Thymus (tissue), 11 donors: ENCODE measurements around the gene LLGL1. TPM values are rescaled to one million over a fixed set of nuclear protein-coding genes. Genes with fewer than 3 reads are reported as not detected.

ENCODE experiments used
- DNase-seq, 9 donors: peaks; one replicate each; pipeline ENCODE4 v3.0.0-alpha.2; 2013; ENCODE audit warnings: low spot score in 9 of 9, low read depth in 6 of 9, missing footprints in 1 of 9
- H3K27ac ChIP-seq, 2 donors: one replicate each; pipeline ENCODE4 v1.5.1; 2013; ENCODE audit warnings: control low read depth in 1 of 2, low read depth in 1 of 2, low read length in 1 of 2, mild to moderate bottlenecking in 1 of 2, moderate library complexity in 1 of 2
- H3K27me3 ChIP-seq, 2 donors: one replicate each; pipeline ENCODE4 v1.5.1; 2013; ENCODE audit warnings: low read length in 1 of 2; ENCODE audit not compliant: control insufficient read depth in 2 of 2, insufficient read depth in 1 of 2
- H3K36me3 ChIP-seq, 2 donors: one replicate each; pipeline ENCODE4 v1.5.1; 2013; ENCODE audit warnings: low read length in 1 of 2, mild to moderate bottlenecking in 1 of 2, moderate library complexity in 1 of 2; ENCODE audit not compliant: control insufficient read depth in 2 of 2, insufficient read depth in 2 of 2
- H3K4me1 ChIP-seq, 2 donors: one replicate each; pipeline ENCODE4 v1.5.1; 2013; ENCODE audit warnings: low read length in 2 of 2; ENCODE audit not compliant: control insufficient read depth in 2 of 2, insufficient read depth in 2 of 2
- H3K4me3 ChIP-seq, 2 donors: one replicate each; pipeline ENCODE4 v1.5.1; 2013; ENCODE audit warnings: low read length in 2 of 2, control low read depth in 1 of 2, mild to moderate bottlenecking in 1 of 2
- H3K9me3 ChIP-seq, 2 donors: one replicate each; pipeline ENCODE4 v1.5.1; 2013; ENCODE audit warnings: low read length in 1 of 2, mild to moderate bottlenecking in 1 of 2; ENCODE audit not compliant: control insufficient read depth in 2 of 2, insufficient read depth in 1 of 2
- WGBS: extraction: QIAGEN DNeasy Blood & Tissue Kit; methylation state at CpG from one replicate; pipeline ENCODE4 v1.1.7; 2013; 5-methylcytosine and 5-hydroxymethylcytosine counted together
- polyA plus RNA-seq: library from polyadenylated mRNA; stranded (reverse); fragments of 200-250 nt; gene quantifications from one replicate; pipeline ENCODE4 v1.2.3, GENCODE V29; 2013
- total RNA-seq: library from RNA; stranded (reverse); fragments of 120-200 nt; gene quantifications from one replicate; pipeline ENCODE4 v1.2.4, GENCODE V29; 2013
- donor health status: healthy.

LLGL1 gene
- total and polyA plus RNA-seq, 2 donors: 8.0 to 8.3 TPM

GRCh38 chr17:18187821-18188761, 37.3 kb upstream of the LLGL1 start:
- DNase-seq: no peak
- H3K9me3 ChIP-seq: peaks cover 0 to 2% of the 10 kb centered on the region in 2 donors
- no peak overlapping the region for H3K4me3 ChIP-seq
- no peak overlapping the region for H3K27ac ChIP-seq
- WGBS: 89% methylated on average over 9 of the region's 9 CpGs
- peaks cover 46 to 48% of the 10 kb centered on the region in 2 donors for H3K4me1 ChIP-seq
- no peaks in the 10 kb centered on the region for H3K27me3 ChIP-seq
- H3K36me3 ChIP-seq: peaks cover 44 to 55% of the 10 kb centered on the region in 2 donors

- Histone ChIP-seq H3K27me3 (no peaks in the 10 kb centered on the region), H3K4me3 (no peak overlapping the region), H3K27ac (no peak overlapping the region), H3K4me1 (peaks cover 39 to 41% of the 10 kb centered on the region in 2 donors), H3K9me3 (no peaks in the 10 kb centered on the region), H3K36me3 (peaks cover 64 to 77% of the 10 kb centered on the region in 2 donors)
- 83% methylated on average over 3 of the region's 3 CpGs for WGBS
- DNase-seq: no peak
Observed at GRCh38 chr17:18190628-18191235, 34.7 kb upstream of the LLGL1 start.

- no peak for DNase-seq
- peaks cover 68 to 82% of the 10 kb centered on the region in 2 donors for H3K36me3 ChIP-seq
Observed at GRCh38 chr17:18191236-18191667, 34.2 kb upstream of the LLGL1 start.

GRCh38 chr17:18191967-18192366, 33.5 kb upstream of the LLGL1 start:
- Histone ChIP-seq H3K4me1 (peaks cover 27 to 29% of the 10 kb centered on the region in 2 donors), H3K4me3 (no peak overlapping the region), H3K36me3 (peaks cover 70 to 83% of the 10 kb centered on the region in 2 donors), H3K9me3 (no peaks in the 10 kb centered on the region), H3K27ac (no peak overlapping the region), H3K27me3 (no peaks in the 10 kb centered on the region)
- DNase-seq: no peak
- WGBS: 96% methylated on average over 2 of the region's 2 CpGs

More at GRCh38 chr17:18191236-18191667, 34.2 kb upstream of the LLGL1 start:
- 95% methylated on average over 3 of the region's 3 CpGs for WGBS
- Histone ChIP-seq H3K27me3 (no peaks in the 10 kb centered on the region), H3K4me1 (peaks cover 34 to 36% of the 10 kb centered on the region in 2 donors), H3K27ac (no peak overlapping the region), H3K4me3 (no peak overlapping the region), H3K9me3 (no peaks in the 10 kb centered on the region)

GRCh38 chr17:18194394-18194793, 31.0 kb upstream of the LLGL1 start:
- Histone ChIP-seq H3K9me3 (no peaks in the 10 kb centered on the region), H3K36me3 (peaks cover 74 to 87% of the 10 kb centered on the region in 2 donors), H3K27ac (no peak overlapping the region), H3K27me3 (no peaks in the 10 kb centered on the region), H3K4me3 (no peak overlapping the region), H3K4me1 (peaks cover 11 to 14% of the 10 kb centered on the region in 2 donors)
- WGBS: 94% methylated on average over 4 of the region's 4 CpGs
- no peak for DNase-seq

GRCh38 chr17:18194804-18195203, 30.6 kb upstream of the LLGL1 start:
- no peak for DNase-seq
- H3K4me3 ChIP-seq: no peak overlapping the region
- no peaks in the 10 kb centered on the region for H3K9me3 ChIP-seq
- H3K36me3 ChIP-seq: peaks cover 76 to 87% of the 10 kb centered on the region in 2 donors
- no peaks in the 10 kb centered on the region for H3K27me3 ChIP-seq
- 95% methylated on average over 4 of the region's 4 CpGs for WGBS
- peaks cover 10% of the 10 kb centered on the region in 2 donors for H3K4me1 ChIP-seq
- no peak overlapping the region for H3K27ac ChIP-seq

- no peak overlapping the region for H3K27ac ChIP-seq
- DNase-seq: no peak
- H3K9me3 ChIP-seq: no peaks in the 10 kb centered on the region
- H3K27me3 ChIP-seq: no peaks in the 10 kb centered on the region
- WGBS: 97% methylated on average over 5 of the region's 5 CpGs
- H3K4me3 ChIP-seq: no peak overlapping the region
- H3K4me1 ChIP-seq: peaks cover 7 to 8% of the 10 kb centered on the region in 2 donors
- H3K36me3 ChIP-seq: peaks cover 80 to 89% of the 10 kb centered on the region in 2 donors
Observed at GRCh38 chr17:18195246-18195645, 30.2 kb upstream of the LLGL1 start.

GRCh38 chr17:18197535-18198194, 27.8 kb upstream of the LLGL1 start:
- WGBS: 99% methylated on average over 3 of the region's 3 CpGs
- H3K27ac ChIP-seq: no peak overlapping the region
- peaks cover 74 to 87% of the 10 kb centered on the region in 2 donors for H3K36me3 ChIP-seq
- no peak overlapping the region for H3K4me3 ChIP-seq
- H3K4me1 ChIP-seq: no peaks in the 10 kb centered on the region
- DNase-seq: no peak
- H3K27me3 ChIP-seq: no peaks in the 10 kb centered on the region
- H3K9me3 ChIP-seq: no peaks in the 10 kb centered on the region
